ENCODE results near the gene SBK1.

GRCh38 chr16:28255838-28256237 lies 36.5 kb upstream of the SBK1 start:
- TF ChIP-seq CTCF (IDR thresholded peaks at IDR 0.05; ENCODE audit: borderline replicate concordance, extremely low read depth, low read length, poor library complexity, severe bottlenecking) = no peak
- no peak for TF ChIP-seq EZH2 (IDR thresholded peaks at IDR 0.05; ENCODE audit: borderline replicate concordance, low read depth, low read length, severe bottlenecking)

Measured in DND-41 (cell line).